Activated naive CD8-positive, alpha-beta T cell treated with anti-CD3 and anti-CD28 coated beads for 36 hours (primary cell): ENCODE data around the gene KCNT2. TPM values are rescaled to one million over a fixed set of nuclear protein-coding genes. Genes with fewer than 3 reads are reported as not detected.
"Not testable (repeated sequence)": the region's sequence is repeated elsewhere in the genome, so short reads cannot be mapped to it uniquely, and the experiment has no call there.

ENCODE experiments used
- DNase-seq: peaks from one replicate; pipeline ENCODE4 v3.0.0; 2021
- H3K27ac Mint-ChIP-seq: one replicate; pipeline ENCODE4 v1.8.0; 2022; ENCODE audit warnings: mild to moderate bottlenecking, moderate library complexity, mixed read lengths
- H3K27me3 Mint-ChIP-seq: one replicate; pipeline ENCODE4 v1.8.0; 2022; ENCODE audit warnings: mild to moderate bottlenecking, mixed read lengths
- H3K36me3 Mint-ChIP-seq: one replicate; pipeline ENCODE4 v1.8.0; 2021; ENCODE audit warnings: mild to moderate bottlenecking, mixed read lengths
- H3K4me1 Mint-ChIP-seq: one replicate; pipeline ENCODE4 v1.8.0; 2021; ENCODE audit warnings: mixed read lengths
- H3K4me3 Mint-ChIP-seq: one replicate; pipeline ENCODE4 v1.8.0; 2022; ENCODE audit warnings: mild to moderate bottlenecking, moderate library complexity, mixed read lengths
- H3K9me3 Mint-ChIP-seq: one replicate; pipeline ENCODE4 v1.8.0; 2022; ENCODE audit warnings: mixed read lengths
- total RNA-seq, 2 experiments: library from RNA; stranded (reverse); gene quantifications; one replicate each; pipeline ENCODE4 v1.2.3, GENCODE V29; 2021

Gene KCNT2
- not detected for total RNA-seq

- H3K4me3 Mint-ChIP-seq: no peak within 1 kb of the TSS
- no peaks in the 10 kb centered on the region for H3K9me3 Mint-ChIP-seq
- H3K36me3 Mint-ChIP-seq: no peaks in the 10 kb centered on the region
- H3K27me3 Mint-ChIP-seq: peaks cover 48% of the 10 kb centered on the region
- DNase-seq: no peak
- H3K4me1 Mint-ChIP-seq: peaks cover 3% of the 10 kb centered on the region
- no peak within 1 kb of the TSS for H3K27ac Mint-ChIP-seq
These were observed at the start of gene KCNT2 for GRCh38 chr1:196608390-196609369. KCNT2 (minus strand) TSS chr1:196608440; CDS start chr1:196608309, 131 bp downstream.

- Mint-ChIP-seq H3K27me3 (no peaks in the 10 kb centered on the region), H3K9me3 (no peaks in the 10 kb centered on the region), H3K4me1 (peaks cover 10% of the 10 kb centered on the region), H3K27ac (no peak overlapping the region), H3K36me3 (no peaks in the 10 kb centered on the region), H3K4me3 (no peak overlapping the region)
- DNase-seq: no peak
These were observed 47.3 kb upstream of the KCNT2 start for GRCh38 chr1:196655494-196655893.

DNA sequence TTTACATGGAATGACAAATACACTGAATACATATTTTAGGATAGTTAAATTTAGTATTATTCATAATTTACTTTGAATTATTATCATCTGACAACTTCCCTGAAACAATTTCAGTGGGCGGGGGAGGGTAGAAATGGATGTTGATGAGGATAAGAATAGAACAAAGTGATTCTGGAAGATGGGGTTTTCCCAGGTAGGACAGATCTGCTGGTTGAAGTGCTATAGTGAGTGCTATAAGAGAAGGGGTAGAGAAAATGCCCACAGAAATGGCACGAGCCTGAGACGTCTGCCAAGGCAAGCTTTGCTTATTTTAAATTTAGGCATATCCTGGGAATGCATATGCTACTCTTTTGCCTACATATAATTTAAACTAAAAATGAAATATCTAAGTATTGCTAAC, 46.8 kb upstream of the KCNT2 start:
- DNase-seq: no peak
- H3K4me3 Mint-ChIP-seq: no peak overlapping the region
- H3K27me3 Mint-ChIP-seq: no peaks in the 10 kb centered on the region
- H3K9me3 Mint-ChIP-seq: no peaks in the 10 kb centered on the region
- peaks cover 10% of the 10 kb centered on the region for H3K4me1 Mint-ChIP-seq
- H3K36me3 Mint-ChIP-seq: no peaks in the 10 kb centered on the region
- no peak overlapping the region for H3K27ac Mint-ChIP-seq

DNA sequence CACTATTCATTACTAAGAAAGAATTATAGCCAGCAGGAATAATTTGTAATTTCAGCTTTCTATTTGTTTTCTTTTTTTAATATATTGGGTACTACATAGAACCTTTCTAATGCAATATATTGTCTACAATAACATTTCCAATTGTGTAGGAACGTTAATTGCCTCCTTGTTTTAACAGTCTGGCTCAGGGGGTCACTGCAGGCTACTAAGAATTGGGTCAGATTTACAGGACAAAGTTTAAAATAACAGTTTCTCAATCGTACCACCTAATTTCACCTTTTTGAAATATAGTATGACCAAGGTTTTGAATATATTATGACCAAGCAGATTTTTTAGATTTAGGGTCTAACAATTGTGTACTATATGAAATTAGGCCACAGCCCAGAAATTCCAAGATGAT, 46.0 kb upstream of the KCNT2 start:
- Mint-ChIP-seq H3K36me3 (no peaks in the 10 kb centered on the region), H3K4me3 (no peak overlapping the region), H3K9me3 (no peaks in the 10 kb centered on the region), H3K27ac (no peak overlapping the region), H3K27me3 (no peaks in the 10 kb centered on the region), H3K4me1 (peaks cover 10% of the 10 kb centered on the region)
- DNase-seq: no peak

DNA sequence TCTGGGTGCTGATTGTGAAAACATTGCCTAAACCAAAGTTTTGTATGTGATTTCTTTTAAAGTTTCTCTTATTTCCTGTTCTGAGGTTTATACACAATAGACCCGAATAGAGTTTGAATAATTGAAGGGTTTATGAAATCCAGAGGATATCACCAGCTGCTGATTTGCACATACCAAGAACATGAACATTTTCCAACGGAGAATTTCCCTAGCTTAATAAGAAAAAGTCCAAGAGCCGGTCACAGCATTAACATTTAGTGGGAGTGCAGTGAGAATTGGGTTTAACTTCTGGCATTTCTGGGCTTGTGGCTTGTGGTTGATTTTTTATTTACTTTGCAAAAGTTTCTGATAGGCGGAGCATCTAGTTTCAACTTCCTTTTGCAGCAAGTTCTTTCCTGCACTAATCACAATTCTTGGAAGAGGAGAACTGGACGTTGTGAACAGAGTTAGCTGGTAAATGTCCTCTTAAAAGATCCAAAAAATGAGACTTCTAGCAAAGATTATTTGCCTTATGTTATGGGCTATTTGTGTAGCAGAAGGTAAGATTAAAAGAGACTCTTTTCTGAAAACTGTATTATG, 43.5 kb upstream of the KCNT2 start, which contains the start of gene CFH:
TSS of gene CFH (plus strand) at position 407 of the 579 bp plus-strand sequence. CDS start at position 482, 75 bp downstream.
- peaks cover 10% of the 10 kb centered on the region for H3K4me1 Mint-ChIP-seq
- no peak within 1 kb of the TSS for H3K27ac Mint-ChIP-seq
- H3K9me3 Mint-ChIP-seq: no peaks in the 10 kb centered on the region
- no peaks in the 10 kb centered on the region for H3K27me3 Mint-ChIP-seq
- H3K36me3 Mint-ChIP-seq: no peaks in the 10 kb centered on the region
- H3K4me3 Mint-ChIP-seq: no peak within 1 kb of the TSS
- DNase-seq: no peak

DNA sequence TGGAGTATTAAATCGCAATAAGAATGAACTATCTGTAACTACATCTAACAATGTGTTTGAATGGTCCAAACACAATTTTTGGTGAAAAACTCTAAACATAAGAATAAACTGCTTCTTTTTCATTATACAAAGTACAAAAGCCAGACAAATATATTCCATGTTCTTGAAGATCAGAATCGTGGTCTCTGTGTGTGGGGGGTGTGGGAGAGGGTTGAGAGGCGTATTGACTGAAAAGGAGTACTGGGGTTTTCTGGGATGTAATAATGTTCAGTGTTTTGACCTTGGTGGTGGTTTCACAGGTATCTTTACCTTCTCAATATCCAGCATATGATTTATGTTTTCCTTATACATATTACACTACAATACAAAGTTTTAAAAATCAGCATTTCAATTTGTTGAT, 42.8 kb upstream of the KCNT2 start:
- H3K36me3 Mint-ChIP-seq: no peaks in the 10 kb centered on the region

GRCh38 chr1:196650403-196650802, 42.2 kb upstream of the KCNT2 start:
- no peak overlapping the region for H3K4me3 Mint-ChIP-seq
- peaks cover 8% of the 10 kb centered on the region for H3K4me1 Mint-ChIP-seq
- H3K27me3 Mint-ChIP-seq: no peaks in the 10 kb centered on the region
- DNase-seq: no peak
- H3K9me3 Mint-ChIP-seq: no peaks in the 10 kb centered on the region
- no peak overlapping the region for H3K27ac Mint-ChIP-seq
- no peaks in the 10 kb centered on the region for H3K36me3 Mint-ChIP-seq

More for the DNA sequence above, 42.8 kb upstream of the KCNT2 start:
- Mint-ChIP-seq H3K27me3 (no peaks in the 10 kb centered on the region), H3K9me3 (no peaks in the 10 kb centered on the region), H3K4me3 (no peak overlapping the region), H3K4me1 (peaks cover 8% of the 10 kb centered on the region), H3K27ac (no peak overlapping the region)
- DNase-seq: no peak

GRCh38 chr1:196649990-196650389, 41.8 kb upstream of the KCNT2 start:
- no peaks in the 10 kb centered on the region for H3K27me3 Mint-ChIP-seq
- H3K4me3 Mint-ChIP-seq: no peak overlapping the region
- H3K9me3 Mint-ChIP-seq: no peaks in the 10 kb centered on the region
- peaks cover 8% of the 10 kb centered on the region for H3K4me1 Mint-ChIP-seq
- DNase-seq: no peak
- H3K27ac Mint-ChIP-seq: no peak overlapping the region
- H3K36me3 Mint-ChIP-seq: no peaks in the 10 kb centered on the region

- H3K9me3 Mint-ChIP-seq: no peaks in the 10 kb centered on the region
- DNase-seq: no peak
- no peak overlapping the region for H3K4me3 Mint-ChIP-seq
- H3K4me1 Mint-ChIP-seq: no peaks in the 10 kb centered on the region
- H3K27ac Mint-ChIP-seq: no peak overlapping the region
- H3K27me3 Mint-ChIP-seq: no peaks in the 10 kb centered on the region
- no peaks in the 10 kb centered on the region for H3K36me3 Mint-ChIP-seq
These were observed 32.7 kb upstream of the KCNT2 start for GRCh38 chr1:196640976-196641375.

- not testable (repeated sequence) for DNase-seq, H3K4me1 Mint-ChIP-seq, H3K36me3 Mint-ChIP-seq, H3K27ac Mint-ChIP-seq, H3K9me3 Mint-ChIP-seq, H3K27me3 Mint-ChIP-seq, H3K4me3 Mint-ChIP-seq
These were observed 31.1 kb upstream of the KCNT2 start for GRCh38 chr1:196639291-196639690.

DNA sequence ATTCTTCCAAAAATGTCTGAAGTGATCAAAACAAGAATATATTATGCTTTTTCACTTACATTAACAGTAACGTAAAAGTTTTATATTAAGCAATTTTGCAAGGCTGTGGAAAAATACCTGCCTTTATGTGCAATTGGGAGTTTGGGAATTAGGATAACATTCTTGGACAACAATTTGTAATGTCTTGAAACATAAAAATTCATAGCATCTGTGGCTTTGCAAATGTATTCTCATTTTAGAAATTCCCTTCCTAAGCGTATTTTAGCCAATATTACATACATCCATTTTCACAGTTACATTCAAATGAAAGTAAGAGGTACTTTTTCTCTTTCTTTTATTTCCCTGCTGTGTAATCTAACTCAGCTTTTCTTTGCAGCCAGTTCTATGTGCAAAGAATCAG, 30.2 kb upstream of the KCNT2 start:
- Mint-ChIP-seq H3K27me3 (no peaks in the 10 kb centered on the region), H3K4me1 (no peaks in the 10 kb centered on the region), H3K27ac (no peak overlapping the region)

GRCh38 chr1:196637606-196638005, 29.4 kb upstream of the KCNT2 start:
- Mint-ChIP-seq H3K36me3 (no peaks in the 10 kb centered on the region), H3K9me3 (no peaks in the 10 kb centered on the region), H3K27me3 (no peaks in the 10 kb centered on the region), H3K4me3 (no peak overlapping the region), H3K27ac (no peak overlapping the region), H3K4me1 (no peaks in the 10 kb centered on the region)
- DNase-seq: no peak

More for the DNA sequence above, 30.2 kb upstream of the KCNT2 start:
- DNase-seq: no peak
- Mint-ChIP-seq H3K36me3 (no peaks in the 10 kb centered on the region), H3K9me3 (no peaks in the 10 kb centered on the region), H3K4me3 (no peak overlapping the region)

- peaks cover 7% of the 10 kb centered on the region for H3K9me3 Mint-ChIP-seq
- H3K27me3 Mint-ChIP-seq: no peaks in the 10 kb centered on the region
- no peak overlapping the region for H3K4me3 Mint-ChIP-seq
- no peak for DNase-seq
- no peak overlapping the region for H3K27ac Mint-ChIP-seq
- H3K4me1 Mint-ChIP-seq: no peaks in the 10 kb centered on the region
- no peaks in the 10 kb centered on the region for H3K36me3 Mint-ChIP-seq
These were observed 20.6 kb upstream of the KCNT2 start for GRCh38 chr1:196628838-196629237.

- Mint-ChIP-seq H3K4me1 (no peaks in the 10 kb centered on the region), H3K27me3 (no peaks in the 10 kb centered on the region), H3K9me3 (peaks cover 2% of the 10 kb centered on the region), H3K4me3 (no peak overlapping the region), H3K36me3 (no peaks in the 10 kb centered on the region), H3K27ac (no peak overlapping the region)
- DNase-seq: no peak
These were observed 14.8 kb upstream of the KCNT2 start for GRCh38 chr1:196623079-196623478.

- H3K36me3 Mint-ChIP-seq: no peaks in the 10 kb centered on the region
- H3K9me3 Mint-ChIP-seq: no peaks in the 10 kb centered on the region
- no peak overlapping the region for H3K4me3 Mint-ChIP-seq
- H3K27ac Mint-ChIP-seq: no peak overlapping the region
- H3K27me3 Mint-ChIP-seq: no peaks in the 10 kb centered on the region
- no peak for DNase-seq
- no peaks in the 10 kb centered on the region for H3K4me1 Mint-ChIP-seq
These were observed 11.5 kb upstream of the KCNT2 start for GRCh38 chr1:196619721-196620120.
